ENCODE data around the gene SEMA3F. TPM values are rescaled to one million over a fixed set of nuclear protein-coding genes. Genes with fewer than 3 reads are reported as not detected.

The SEMA3F gene
- total RNA-seq, 3 donors from 2014 or later, result 10.7 to 15.3 (median 14.6) TPM

DNA sequence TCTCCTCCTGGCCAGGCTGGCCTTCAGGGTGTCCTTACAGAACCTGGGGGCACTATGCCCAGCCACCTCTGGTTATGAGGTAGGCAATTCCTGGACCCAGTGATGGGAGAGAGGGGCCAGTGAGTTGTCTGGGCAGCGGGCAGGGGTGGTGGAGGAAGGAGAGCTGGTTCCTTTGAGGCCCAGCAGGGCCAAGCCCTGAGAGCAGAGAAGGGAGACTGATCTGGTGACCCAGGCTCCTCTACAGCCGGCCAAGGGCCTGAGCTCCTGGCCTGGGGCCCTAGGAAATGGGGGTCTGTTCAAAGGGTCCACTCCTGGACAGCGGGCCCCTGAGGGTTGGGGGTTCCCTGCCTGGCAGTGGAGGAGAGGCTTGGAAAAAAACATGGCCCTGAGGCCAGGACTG, 57.8 kb downstream of the SEMA3F start:
- ATAC-seq, result no peak
- no peaks in the 10 kb centered on the region for H3K9me3 ChIP-seq
- H3K4me3 ChIP-seq, result no peak overlapping the region
- TF ChIP-seq, protein P1, sequence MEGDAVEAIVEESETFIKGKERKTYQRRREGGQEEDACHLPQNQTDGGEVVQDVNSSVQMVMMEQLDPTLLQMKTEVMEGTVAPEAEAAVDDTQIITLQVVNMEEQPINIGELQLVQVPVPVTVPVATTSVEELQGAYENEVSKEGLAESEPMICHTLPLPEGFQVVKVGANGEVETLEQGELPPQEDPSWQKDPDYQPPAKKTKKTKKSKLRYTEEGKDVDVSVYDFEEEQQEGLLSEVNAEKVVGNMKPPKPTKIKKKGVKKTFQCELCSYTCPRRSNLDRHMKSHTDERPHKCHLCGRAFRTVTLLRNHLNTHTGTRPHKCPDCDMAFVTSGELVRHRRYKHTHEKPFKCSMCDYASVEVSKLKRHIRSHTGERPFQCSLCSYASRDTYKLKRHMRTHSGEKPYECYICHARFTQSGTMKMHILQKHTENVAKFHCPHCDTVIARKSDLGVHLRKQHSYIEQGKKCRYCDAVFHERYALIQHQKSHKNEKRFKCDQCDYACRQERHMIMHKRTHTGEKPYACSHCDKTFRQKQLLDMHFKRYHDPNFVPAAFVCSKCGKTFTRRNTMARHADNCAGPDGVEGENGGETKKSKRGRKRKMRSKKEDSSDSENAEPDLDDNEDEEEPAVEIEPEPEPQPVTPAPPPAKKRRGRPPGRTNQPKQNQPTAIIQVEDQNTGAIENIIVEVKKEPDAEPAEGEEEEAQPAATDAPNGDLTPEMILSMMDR (IDR thresholded peaks at IDR 0.05), result no peak
- intact Hi-C loops (cut with DNase I, micrococcal nuclease), result no loop called here
- H3K4me1 ChIP-seq (ENCODE audit: low read depth), result no peaks in the 10 kb centered on the region
- no peaks in the 10 kb centered on the region for H3K36me3 ChIP-seq (ENCODE audit: low read depth)
- no peak for DNase-seq

DNA sequence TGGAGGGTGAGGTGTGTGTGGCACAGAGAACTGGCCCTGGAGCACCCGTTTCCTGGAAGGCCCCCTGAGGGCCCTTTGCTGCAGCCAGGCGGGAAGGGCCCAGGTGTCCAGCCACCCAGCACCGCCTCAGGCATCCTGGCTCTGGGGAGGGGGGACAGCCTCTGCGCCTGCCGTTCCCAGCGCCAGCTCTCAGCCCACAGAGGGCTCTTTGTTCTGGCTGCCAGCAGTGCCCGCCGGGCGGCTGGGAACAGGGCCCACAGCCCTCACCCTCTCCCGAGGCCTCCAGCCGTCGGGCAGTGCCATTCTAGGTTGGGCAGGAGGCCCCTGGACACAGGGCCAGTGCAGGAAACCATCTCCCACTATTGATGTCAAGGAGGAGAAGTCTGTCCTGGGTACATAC, 58.2 kb downstream of the SEMA3F start:
- ATAC-seq, result no peak
- Histone ChIP-seq H3K9me3 (no peaks in the 10 kb centered on the region), H3K4me3 (no peak overlapping the region), H3K4me1 (ENCODE audit: low read depth) (no peaks in the 10 kb centered on the region), H3K36me3 (ENCODE audit: low read depth) (no peaks in the 10 kb centered on the region)
- no peak for DNase-seq
- intact Hi-C loops (cut with DNase I, micrococcal nuclease), result no loop called here
- TF ChIP-seq, protein P1 (IDR thresholded peaks at IDR 0.05), result no peak

DNA sequence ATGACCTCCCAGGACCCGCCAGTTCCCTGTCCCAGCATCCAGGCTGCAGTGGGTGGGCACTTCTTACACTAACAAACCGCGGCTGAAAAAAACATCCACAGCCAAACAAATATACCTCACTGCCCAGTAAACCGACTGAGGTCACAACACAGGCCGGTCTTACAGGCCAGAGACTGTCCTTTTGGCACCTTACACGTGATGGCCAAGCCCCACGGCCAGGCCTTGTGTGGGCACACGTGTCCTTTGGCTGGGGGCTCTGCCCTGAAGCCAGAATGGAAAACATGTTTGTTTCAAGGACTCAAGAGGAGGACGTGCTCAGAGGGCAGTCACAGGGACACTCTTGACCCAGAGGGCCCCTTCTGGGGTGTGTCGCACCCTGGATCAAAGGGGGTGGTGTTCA, 59.7 kb downstream of the SEMA3F start:
- Histone ChIP-seq H3K9me3 (no peaks in the 10 kb centered on the region), H3K4me3 (no peak overlapping the region), H3K4me1 (ENCODE audit: low read depth) (no peaks in the 10 kb centered on the region), H3K36me3 (ENCODE audit: low read depth) (no peaks in the 10 kb centered on the region)
- intact Hi-C loops (cut with DNase I, micrococcal nuclease), result no loop called here
- no peak for ATAC-seq
- DNase-seq, result no peak
- TF ChIP-seq, protein P1 (IDR thresholded peaks at IDR 0.05), result no peak

DNA sequence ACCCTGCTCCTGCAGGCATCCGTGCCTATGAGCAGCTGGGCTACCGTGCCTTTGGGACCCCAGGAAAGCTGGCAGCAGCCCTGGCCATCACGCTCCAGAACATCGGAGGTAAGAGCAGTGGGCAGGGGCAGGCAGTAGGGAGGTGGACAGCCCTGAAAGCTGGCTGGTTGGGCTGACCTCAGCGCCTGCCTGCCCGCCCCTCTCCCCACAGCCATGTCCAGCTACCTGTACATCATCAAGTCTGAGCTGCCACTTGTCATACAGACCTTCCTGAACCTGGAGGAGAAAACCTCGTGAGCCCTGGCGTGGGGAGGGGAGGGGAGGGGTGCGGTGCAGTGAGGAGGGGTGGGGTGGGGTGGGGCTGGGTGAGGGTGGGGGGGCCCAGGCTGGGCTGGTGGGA, 60.4 kb downstream of the SEMA3F start:
- ATAC-seq (no peak), DNase-seq (no peak)
- TF ChIP-seq, protein P1 (IDR thresholded peaks at IDR 0.05), result no peak
- Histone ChIP-seq H3K36me3 (ENCODE audit: low read depth) (no peaks in the 10 kb centered on the region), H3K9me3 (no peaks in the 10 kb centered on the region), H3K4me1 (ENCODE audit: low read depth) (no peaks in the 10 kb centered on the region), H3K4me3 (no peak overlapping the region)
- intact Hi-C loops (cut with DNase I, micrococcal nuclease), result no loop called here

DNA sequence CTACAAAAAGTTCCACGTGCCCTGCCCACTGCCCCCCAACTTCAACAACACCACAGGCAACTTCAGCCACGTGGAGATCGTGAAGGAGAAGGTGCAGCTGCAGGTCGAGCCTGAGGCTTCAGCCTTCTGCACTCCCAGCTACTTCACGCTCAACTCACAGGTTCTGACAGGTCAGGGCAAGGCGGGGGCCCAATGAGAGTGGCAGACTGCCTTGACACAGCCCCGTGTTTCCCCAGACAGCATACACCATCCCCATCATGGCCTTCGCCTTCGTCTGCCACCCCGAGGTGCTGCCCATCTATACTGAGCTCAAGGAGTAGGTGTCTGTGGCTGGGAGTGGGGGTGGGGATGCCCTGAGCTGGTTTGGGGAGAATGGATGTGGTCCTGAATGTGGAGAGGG, 62.6 kb downstream of the SEMA3F start:
- Histone ChIP-seq H3K4me1 (ENCODE audit: low read depth) (no peaks in the 10 kb centered on the region), H3K36me3 (ENCODE audit: low read depth) (no peaks in the 10 kb centered on the region), H3K4me3 (no peak overlapping the region), H3K9me3 (no peaks in the 10 kb centered on the region)
- no peak for ATAC-seq
- DNase-seq, result no peak
- intact Hi-C loops (cut with DNase I, micrococcal nuclease), result no loop called here
- TF ChIP-seq, protein P1 (IDR thresholded peaks at IDR 0.05), result no peak

DNA sequence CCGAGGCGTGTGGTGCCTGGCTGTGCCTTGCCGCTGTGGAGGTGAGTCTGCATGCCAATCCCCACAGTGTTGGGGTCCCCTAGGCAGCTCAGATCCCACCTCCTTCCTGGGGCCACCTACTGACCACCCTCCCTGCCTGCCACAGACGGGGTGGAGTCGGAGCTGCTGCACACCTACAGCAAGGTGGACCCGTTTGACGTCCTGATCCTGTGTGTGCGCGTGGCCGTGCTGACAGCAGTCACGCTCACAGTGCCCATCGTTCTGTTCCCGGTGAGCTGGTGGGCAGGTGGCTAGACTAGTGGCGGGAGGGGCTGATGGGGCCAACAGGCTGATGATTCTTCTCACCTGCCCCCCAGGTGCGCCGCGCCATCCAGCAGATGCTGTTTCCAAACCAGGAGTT, 63.3 kb downstream of the SEMA3F start:
- DNase-seq (no peak), ATAC-seq (no peak)
- no peak overlapping the region for H3K4me3 ChIP-seq
- H3K4me1 ChIP-seq (ENCODE audit: low read depth), result no peaks in the 10 kb centered on the region
- no peaks in the 10 kb centered on the region for H3K9me3 ChIP-seq
- intact Hi-C loops (cut with DNase I, micrococcal nuclease), result no loop called here
- H3K36me3 ChIP-seq (ENCODE audit: low read depth), result no peaks in the 10 kb centered on the region
- TF ChIP-seq, protein P1 (IDR thresholded peaks at IDR 0.05), result no peak
